HepG2 (cell line): Measurements from ENCODE around the gene CMTM2. TPM values are rescaled to one million over a fixed set of nuclear protein-coding genes. Genes with fewer than 3 reads are reported as not detected.
A peak's percentile ranks its signal among the peaks of the same experiment; 100 is the strongest.

Experiments
- AGO1 ChIP-seq: fragments of 200-400 bp; formaldehyde crosslinking; IDR thresholded peaks from 2 replicates; pipeline ENCODE4 v1.6.1; 2017; ENCODE audit warnings: mild to moderate bottlenecking, low read depth, low read length, moderate library complexity; ENCODE audit not compliant: poor library complexity, severe bottlenecking
- ARID5B ChIP-seq: IDR thresholded peaks from 2 replicates; pipeline ENCODE4 v1.4.0; 2020; ENCODE audit warnings: mild to moderate bottlenecking, missing genetic modification reagents
- EEA1 ChIP-seq: sonication (generic); formaldehyde crosslinking; IDR thresholded peaks from 2 replicates; pipeline ENCODE4 v1.5.1; 2020; ENCODE audit warnings: mild to moderate bottlenecking, missing genetic modification reagents, borderline replicate concordance
- HMGXB3 ChIP-seq: sonication (generic); formaldehyde crosslinking; IDR thresholded peaks from 2 replicates; pipeline ENCODE4 v1.4.0; 2020; ENCODE audit warnings: missing genetic modification reagents, borderline replicate concordance
- HNRNPH1 ChIP-seq: fragments of 200-400 bp; formaldehyde crosslinking; optimal IDR thresholded peaks from 2 replicates; pipeline ENCODE3; 2017; ENCODE audit warnings: mild to moderate bottlenecking, low read depth, low read length
- MED1 ChIP-seq: sonication (generic); formaldehyde crosslinking; IDR thresholded peaks from 2 replicates; pipeline ENCODE4 v1.4.0; 2020; ENCODE audit warnings: missing genetic modification reagents
- MIXL1 ChIP-seq: IDR thresholded peaks from 2 replicates; pipeline ENCODE4 v1.6.1; 2016
- PRPF4 ChIP-seq: fragments of 200-400 bp; formaldehyde crosslinking; IDR thresholded peaks from 2 replicates; pipeline ENCODE4 v1.6.1; 2016; ENCODE audit warnings: low read length, low read depth; ENCODE audit not compliant: poor library complexity, severe bottlenecking
- TGIF2 ChIP-seq: IDR thresholded peaks from 2 replicates; pipeline ENCODE4 v1.6.1; 2016; ENCODE audit warnings: control low read depth, missing compliant biosample characterization
- XBP1 ChIP-seq: sonication (generic); formaldehyde crosslinking; IDR thresholded peaks from 2 replicates; pipeline ENCODE4 v1.5.0; 2020; ENCODE audit warnings: missing genetic modification reagents
- ZMYM2 ChIP-seq: sonication (generic); formaldehyde crosslinking; IDR thresholded peaks from 2 replicates; pipeline ENCODE4 v1.8.0; 2022; ENCODE audit warnings: mild to moderate bottlenecking, missing genetic modification reagents
- ZNF234 ChIP-seq: sonication (generic); formaldehyde crosslinking; conservative IDR thresholded peaks from 2 replicates; pipeline ENCODE4 v1.5.1; 2020; ENCODE audit warnings: mild to moderate bottlenecking, missing genetic modification reagents
- ZNF577 ChIP-seq: sonication (generic); formaldehyde crosslinking; IDR thresholded peaks from 2 replicates; pipeline ENCODE4 v1.4.0; 2020; ENCODE audit warnings: mild to moderate bottlenecking, low read depth, missing genetic modification reagents, borderline replicate concordance
- ZNF749 ChIP-seq: sonication (generic); formaldehyde crosslinking; IDR thresholded peaks from 2 replicates; pipeline ENCODE4 v1.8.0; 2022; ENCODE audit warnings: mild to moderate bottlenecking, missing genetic modification reagents, moderate library complexity, borderline replicate concordance
- ZSCAN25 ChIP-seq: sonication (generic); formaldehyde crosslinking; IDR thresholded peaks from 2 replicates; pipeline ENCODE4 v1.8.0; 2022; ENCODE audit warnings: mild to moderate bottlenecking, missing genetic modification reagents
- ZSCAN30 ChIP-seq: sonication (generic); formaldehyde crosslinking; IDR thresholded peaks from 2 replicates; pipeline ENCODE4 v1.5.0; 2020; ENCODE audit warnings: mild to moderate bottlenecking, missing genetic modification reagents
- polyA plus RNA-seq, 8 experiments: library from polyadenylated mRNA; depleted of rRNA in 3 of 8; stranded (reverse) in 7 of 8; unstranded in 1 of 8; fragments of >200 nt; fragmentation: Illumina TruSeq in 4 of 8; extraction: Trizol in 4 of 8; gene quantifications; 2 replicates each; pipeline versions ENCODE4 v1.2.1 to v1.2.3, GENCODE V29; 2011 to 2016; ENCODE audit warnings: low read depth in 4 of 8, missing spikeins in 1 of 8, mixed read lengths in 1 of 8; ENCODE audit not compliant: insufficient read depth in 1 of 8
- total RNA-seq, 5 experiments: library from RNA; depleted of rRNA; stranded (reverse); fragments of >200 nt; fragmentation: Illumina TruSeq; extraction: Trizol; gene quantifications; 2 replicates each; pipeline ENCODE4 v1.2.3, GENCODE V29; 2016; ENCODE audit warnings: low read depth in 1 of 5
- TF ChIP-seq, protein P1 (sequence below): IDR thresholded peaks from 2 replicates; pipeline ENCODE4 v1.6.1; 2012; ENCODE audit warnings: low read length, improper control_type of control experiment

The CMTM2 gene
- total and polyA plus RNA-seq, 2 of the 13 experiments (the other 11 are each of a cell fraction or from before 2014, with no cell fraction given): not detected

GRCh38 chr16:66549284-66550131, 29.8 kb upstream of the CMTM2 start, which contains the start of gene TK2 (continued):
- TF ChIP-seq HMGXB3 (no peak; the same call in 1 of the 2 replicates), ZNF234 (CRISPR knock-in tag) (0 out of 2 replicates have a peak, but pooled peaks have one; percentile 57), ZNF749 (peak; percentile 92; the same call in 1 of the 2 replicates), MED1 (CRISPR knock-in tag) (no peak), ZSCAN30 (CRISPR knock-in tag) (peak; percentile 94; the same call in 1 of the 2 replicates), ZMYM2 (CRISPR knock-in tag) (no peak), ARID5B (no peak; the same call in 1 of the 2 replicates), EEA1 (CRISPR knock-in tag) (no peak), ZSCAN25 (CRISPR knock-in tag) (no peak), TGIF2 (CRISPR knock-in tag) (no peak), PRPF4 (peak; percentile 91), HNRNPH1 (no peak), XBP1 (CRISPR knock-in tag) (peak; percentile 50; the same call in 1 of the 2 replicates), ZNF577 (CRISPR knock-in tag) (no peak), MIXL1 (no peak; the same call in 1 of the 2 replicates), AGO1 (peak; percentile 81)
- TF ChIP-seq, protein P1, sequence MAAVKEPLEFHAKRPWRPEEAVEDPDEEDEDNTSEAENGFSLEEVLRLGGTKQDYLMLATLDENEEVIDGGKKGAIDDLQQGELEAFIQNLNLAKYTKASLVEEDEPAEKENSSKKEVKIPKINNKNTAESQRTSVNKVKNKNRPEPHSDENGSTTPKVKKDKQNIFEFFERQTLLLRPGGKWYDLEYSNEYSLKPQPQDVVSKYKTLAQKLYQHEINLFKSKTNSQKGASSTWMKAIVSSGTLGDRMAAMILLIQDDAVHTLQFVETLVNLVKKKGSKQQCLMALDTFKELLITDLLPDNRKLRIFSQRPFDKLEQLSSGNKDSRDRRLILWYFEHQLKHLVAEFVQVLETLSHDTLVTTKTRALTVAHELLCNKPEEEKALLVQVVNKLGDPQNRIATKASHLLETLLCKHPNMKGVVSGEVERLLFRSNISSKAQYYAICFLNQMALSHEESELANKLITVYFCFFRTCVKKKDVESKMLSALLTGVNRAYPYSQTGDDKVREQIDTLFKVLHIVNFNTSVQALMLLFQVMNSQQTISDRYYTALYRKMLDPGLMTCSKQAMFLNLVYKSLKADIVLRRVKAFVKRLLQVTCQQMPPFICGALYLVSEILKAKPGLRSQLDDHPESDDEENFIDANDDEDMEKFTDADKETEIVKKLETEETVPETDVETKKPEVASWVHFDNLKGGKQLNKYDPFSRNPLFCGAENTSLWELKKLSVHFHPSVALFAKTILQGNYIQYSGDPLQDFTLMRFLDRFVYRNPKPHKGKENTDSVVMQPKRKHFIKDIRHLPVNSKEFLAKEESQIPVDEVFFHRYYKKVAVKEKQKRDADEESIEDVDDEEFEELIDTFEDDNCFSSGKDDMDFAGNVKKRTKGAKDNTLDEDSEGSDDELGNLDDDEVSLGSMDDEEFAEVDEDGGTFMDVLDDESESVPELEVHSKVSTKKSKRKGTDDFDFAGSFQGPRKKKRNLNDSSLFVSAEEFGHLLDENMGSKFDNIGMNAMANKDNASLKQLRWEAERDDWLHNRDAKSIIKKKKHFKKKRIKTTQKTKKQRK: no peak
